Mesendoderm (in vitro differentiated cells): ENCODE data around the gene ZSWIM6.

Source experiments
- DNase-seq: peaks from one replicate; pipeline ENCODE4 v3.0.0; 2013
- H2AK5ac ChIP-seq: 2 replicates; pipeline ENCODE4 v1.6.1; 2013; ENCODE audit warnings: low read length, inconsistent platforms
- H2BK120ac ChIP-seq: 2 replicates; pipeline ENCODE4 v1.6.1; 2013; ENCODE audit warnings: low read depth, mild to moderate bottlenecking, low read length, moderate library complexity, mixed read lengths
- H2BK15ac ChIP-seq: replicated peaks from 2 replicates; pipeline ENCODE4 v1.6.1; 2013; ENCODE audit warnings: low read depth, mild to moderate bottlenecking, moderate library complexity
- H2BK5ac ChIP-seq: 2 replicates; pipeline ENCODE4 v1.6.1; 2013; ENCODE audit warnings: low read length, inconsistent platforms
- H3K18ac ChIP-seq: 2 replicates; pipeline ENCODE4 v1.6.1; 2013; ENCODE audit warnings: mild to moderate bottlenecking, low read length, mixed read lengths
- H3K23ac ChIP-seq: one replicate; pipeline ENCODE4 v1.6.1; 2013; ENCODE audit warnings: low read length
- H3K27ac ChIP-seq: 2 replicates; pipeline ENCODE4 v1.5.1; 2013; ENCODE audit warnings: low read depth, mild to moderate bottlenecking, inconsistent platforms, low read length, moderate library complexity
- H3K27me3 ChIP-seq: 2 replicates; pipeline ENCODE4 v1.6.1; 2013; ENCODE audit warnings: low read length, control low read depth, mild to moderate bottlenecking, inconsistent platforms; ENCODE audit not compliant: insufficient read depth, poor library complexity
- H3K36me3 ChIP-seq: 2 replicates; pipeline ENCODE4 v1.6.1; 2013; ENCODE audit warnings: low read length, inconsistent platforms; ENCODE audit not compliant: control insufficient read depth, insufficient read depth
- H3K4ac ChIP-seq: one replicate; pipeline ENCODE4 v1.6.1; 2013; ENCODE audit warnings: low read depth, mild to moderate bottlenecking, low read length, moderate library complexity
- H3K4me1 ChIP-seq: 2 replicates; pipeline ENCODE4 v1.6.1; 2013; ENCODE audit warnings: low read depth, low read length, inconsistent platforms; ENCODE audit not compliant: control insufficient read depth
- H3K4me2 ChIP-seq: 2 replicates; pipeline ENCODE4 v1.6.1; 2013; ENCODE audit warnings: low read length
- H3K4me3 ChIP-seq: 2 replicates; pipeline ENCODE4 v1.5.1; 2013; ENCODE audit warnings: mild to moderate bottlenecking, low read length
- H3K56ac ChIP-seq: one replicate; pipeline ENCODE4 v1.6.1; 2013; ENCODE audit warnings: low read length
- H3K79me1 ChIP-seq: 2 replicates; pipeline ENCODE4 v1.6.1; 2013; ENCODE audit warnings: low read length, inconsistent platforms
- H3K79me2 ChIP-seq: 2 replicates; pipeline ENCODE4 v1.6.1; 2013; ENCODE audit warnings: mild to moderate bottlenecking, low read length; ENCODE audit not compliant: control insufficient read depth, insufficient read depth
- H3K9ac ChIP-seq: 2 replicates; pipeline ENCODE4 v1.6.1; 2013; ENCODE audit warnings: low read length, inconsistent platforms
- H4K5ac ChIP-seq: one replicate; pipeline ENCODE4 v1.6.1; 2013; ENCODE audit warnings: low read length
- H4K8ac ChIP-seq: one replicate; pipeline ENCODE4 v1.6.1; 2013; ENCODE audit warnings: low read depth, mild to moderate bottlenecking, control low read depth, low read length, moderate library complexity
- WGBS: extraction: QIAGEN DNeasy Blood & Tissue Kit; methylation state at CpG from one replicate; pipeline ENCODE4 v1.1.7; 2013; ENCODE audit warnings: low lambda C conversion rate, missing lambda C conversion rate; ENCODE audit not compliant: insufficient coverage; ENCODE audit errors: extremely low coverage; 5-methylcytosine and 5-hydroxymethylcytosine counted together

The ZSWIM6 gene

GRCh38 chr5:61295365-61295764, 36.7 kb upstream of the ZSWIM6 start:
- no peak overlapping the region for H3K4me2 ChIP-seq
- no peaks in the 10 kb centered on the region for H3K79me2 ChIP-seq
- H3K23ac ChIP-seq, result no peak overlapping the region
- H2BK120ac ChIP-seq, result no peak overlapping the region
- WGBS, result no CpG with 5 or more reads among the region's 2 CpGs
- peaks cover 7% of the 10 kb centered on the region for H3K4me1 ChIP-seq
- H3K56ac ChIP-seq, result no peak overlapping the region
- DNase-seq, result no peak
- no peak overlapping the region for H3K9ac ChIP-seq
- H3K27ac ChIP-seq, result no peak overlapping the region
- H3K36me3 ChIP-seq, result no peaks in the 10 kb centered on the region
- no peak overlapping the region for H2AK5ac ChIP-seq
- H3K27me3 ChIP-seq, result no peaks in the 10 kb centered on the region
- H3K18ac ChIP-seq, result no peak overlapping the region
- no peak overlapping the region for H3K4ac ChIP-seq
- H2BK15ac ChIP-seq, result no peak overlapping the region
- H4K5ac ChIP-seq, result no peak overlapping the region
- no peak overlapping the region for H3K4me3 ChIP-seq
- H2BK5ac ChIP-seq, result no peak overlapping the region
- no peaks in the 10 kb centered on the region for H3K79me1 ChIP-seq
- H4K8ac ChIP-seq, result no peak overlapping the region

DNA sequence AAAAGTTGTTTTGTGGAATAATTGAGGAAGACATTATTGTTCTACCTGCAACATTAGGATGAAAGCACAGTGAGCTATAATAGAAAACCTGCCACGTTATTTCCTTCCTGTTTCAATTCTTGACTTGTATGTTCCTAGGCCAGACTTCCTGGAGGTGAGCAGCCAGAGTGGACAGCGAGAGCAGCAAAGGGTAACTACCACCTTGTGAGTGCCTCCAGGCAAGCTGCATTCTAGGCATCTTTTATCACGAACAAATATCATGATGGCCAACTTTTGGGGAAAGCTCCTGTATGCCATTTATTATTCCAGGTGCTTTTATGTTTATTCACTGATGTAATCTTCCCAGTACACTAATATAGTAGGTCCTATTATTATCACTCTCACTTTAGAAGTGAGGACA, 34.0 kb upstream of the ZSWIM6 start:
- Histone ChIP-seq H3K23ac (no peak overlapping the region), H3K4me2 (no peak overlapping the region), H2BK120ac (no peak overlapping the region), H3K56ac (no peak overlapping the region), H2BK15ac (no peak overlapping the region), H3K79me1 (no peaks in the 10 kb centered on the region), H3K4ac (no peak overlapping the region), H3K27ac (no peak overlapping the region), H4K5ac (no peak overlapping the region), H3K36me3 (no peaks in the 10 kb centered on the region), H3K4me1 (no peaks in the 10 kb centered on the region), H3K4me3 (no peak overlapping the region), H4K8ac (no peak overlapping the region), H2AK5ac (no peak overlapping the region), H3K18ac (no peak overlapping the region), H3K27me3 (no peaks in the 10 kb centered on the region), H2BK5ac (no peak overlapping the region), H3K79me2 (no peaks in the 10 kb centered on the region), H3K9ac (no peak overlapping the region)
- DNase-seq, result no peak
- WGBS, result no CpG with 5 or more reads among the region's 3 CpGs

- H4K8ac ChIP-seq, result no peak overlapping the region
These were observed 33.5 kb upstream of the ZSWIM6 start for GRCh38 chr5:61298580-61298979.

GRCh38 chr5:61299261-61299681, 32.8 kb upstream of the ZSWIM6 start:
- H2BK15ac ChIP-seq, result no peak overlapping the region
- no peak overlapping the region for H3K23ac ChIP-seq
- no peak overlapping the region for H2BK120ac ChIP-seq
- DNase-seq, result no peak
- no peak overlapping the region for H3K4me3 ChIP-seq
- H2BK5ac ChIP-seq, result no peak overlapping the region
- H3K36me3 ChIP-seq, result no peaks in the 10 kb centered on the region
- no peak overlapping the region for H4K5ac ChIP-seq
- H3K4ac ChIP-seq, result no peak overlapping the region
- WGBS, result no CpG with 5 or more reads among the region's 5 CpGs
- H3K79me2 ChIP-seq, result no peaks in the 10 kb centered on the region
- H3K18ac ChIP-seq, result no peak overlapping the region
- no peak overlapping the region for H2AK5ac ChIP-seq
- H3K9ac ChIP-seq, result no peak overlapping the region
- H3K27me3 ChIP-seq, result no peaks in the 10 kb centered on the region
- H3K56ac ChIP-seq, result no peak overlapping the region
- H3K79me1 ChIP-seq, result no peaks in the 10 kb centered on the region
- no peaks in the 10 kb centered on the region for H3K4me1 ChIP-seq
- H3K27ac ChIP-seq, result no peak overlapping the region
- no peak overlapping the region for H3K4me2 ChIP-seq
- H4K8ac ChIP-seq, result no peak overlapping the region

More at GRCh38 chr5:61298580-61298979, 33.5 kb upstream of the ZSWIM6 start:
- no peak overlapping the region for H2BK15ac ChIP-seq
- no peak overlapping the region for H3K23ac ChIP-seq
- no peaks in the 10 kb centered on the region for H3K79me2 ChIP-seq
- H3K18ac ChIP-seq, result no peak overlapping the region
- no peak overlapping the region for H2BK120ac ChIP-seq
- no peak overlapping the region for H3K4me2 ChIP-seq
- H3K4me3 ChIP-seq, result no peak overlapping the region
- no peak overlapping the region for H3K4ac ChIP-seq
- H3K9ac ChIP-seq, result no peak overlapping the region
- no peak for DNase-seq
- H3K27ac ChIP-seq, result no peak overlapping the region
- H3K27me3 ChIP-seq, result no peaks in the 10 kb centered on the region
- no peak overlapping the region for H4K5ac ChIP-seq
- H3K79me1 ChIP-seq, result no peaks in the 10 kb centered on the region
- no CpG with 5 or more reads among the region's 6 CpGs for WGBS
- H3K56ac ChIP-seq, result no peak overlapping the region
- H3K36me3 ChIP-seq, result no peaks in the 10 kb centered on the region
- no peak overlapping the region for H2BK5ac ChIP-seq
- H3K4me1 ChIP-seq, result no peaks in the 10 kb centered on the region
- no peak overlapping the region for H2AK5ac ChIP-seq

DNA sequence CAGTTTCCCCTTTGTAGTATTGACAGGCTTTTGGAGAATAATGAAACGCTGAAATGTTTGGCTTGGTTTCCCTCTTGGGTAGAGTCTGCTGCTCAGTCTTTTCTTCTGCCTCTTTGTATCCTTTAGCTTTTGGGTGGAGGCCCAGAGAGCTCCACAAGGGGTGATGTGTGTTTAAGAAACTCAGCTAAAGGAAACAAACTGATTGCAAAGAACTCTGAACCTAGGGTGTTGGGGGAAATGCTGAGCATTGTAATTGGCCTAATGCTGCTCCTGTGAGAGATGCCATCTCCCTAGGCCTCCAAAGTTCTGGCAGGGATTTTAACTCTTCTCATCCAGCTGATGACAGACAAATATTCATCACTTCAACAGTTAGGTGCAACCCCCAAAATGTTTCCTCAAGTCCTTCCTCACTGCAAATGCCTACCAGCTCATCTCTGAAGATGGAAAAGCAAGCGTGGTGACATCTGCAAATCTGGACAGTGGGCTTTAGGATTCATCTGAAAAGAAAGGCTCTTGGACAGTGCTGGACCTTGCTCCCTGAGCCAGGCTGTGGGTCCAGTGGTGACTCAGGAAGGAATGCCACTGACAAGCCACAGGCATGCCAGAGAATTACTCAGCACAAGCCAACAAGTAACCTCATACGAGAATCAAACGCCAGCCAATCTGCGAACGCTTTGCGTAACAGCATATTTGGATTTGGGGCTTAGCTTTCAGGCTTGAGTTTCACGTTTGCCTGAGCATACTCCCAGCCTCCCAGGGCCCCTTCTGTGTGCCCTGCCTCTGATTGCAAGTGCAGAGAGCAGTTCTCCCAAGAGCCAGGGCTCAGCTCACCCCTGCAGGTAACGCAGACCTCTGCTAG, 30.5 kb upstream of the ZSWIM6 start:
- no peak overlapping the region for H3K4ac ChIP-seq
- no peak overlapping the region for H3K4me3 ChIP-seq
- peaks cover under 1% of the 10 kb centered on the region for H3K4me1 ChIP-seq
- no peak overlapping the region for H2BK15ac ChIP-seq
- H3K18ac ChIP-seq, result peak overlapping the region; percentile 8
- no peak overlapping the region for H3K56ac ChIP-seq
- H2BK5ac ChIP-seq, result no peak overlapping the region
- no peaks in the 10 kb centered on the region for H3K27me3 ChIP-seq
- no peak overlapping the region for H4K8ac ChIP-seq
- no peak overlapping the region for H3K27ac ChIP-seq
- no peaks in the 10 kb centered on the region for H3K79me2 ChIP-seq
- H3K23ac ChIP-seq, result no peak overlapping the region
- no peak overlapping the region for H4K5ac ChIP-seq
- no peaks in the 10 kb centered on the region for H3K36me3 ChIP-seq
- H3K9ac ChIP-seq, result no peak overlapping the region
- no CpG with 5 or more reads among the region's 9 CpGs for WGBS
- H3K4me2 ChIP-seq, result no peak overlapping the region
- no peak overlapping the region for H2AK5ac ChIP-seq
- DNase-seq, result peak; percentile 90
- no peak overlapping the region for H2BK120ac ChIP-seq
- H3K79me1 ChIP-seq, result no peaks in the 10 kb centered on the region

GRCh38 chr5:61302200-61302563, 29.9 kb upstream of the ZSWIM6 start:
- no peak overlapping the region for H3K23ac ChIP-seq
- no peak overlapping the region for H3K9ac ChIP-seq
- H2AK5ac ChIP-seq, result no peak overlapping the region
- DNase-seq, result no peak
- peaks cover 4% of the 10 kb centered on the region for H3K4me1 ChIP-seq
- no peaks in the 10 kb centered on the region for H3K36me3 ChIP-seq
- H3K56ac ChIP-seq, result no peak overlapping the region
- no peak overlapping the region for H3K27ac ChIP-seq
- no peak overlapping the region for H4K5ac ChIP-seq
- no peaks in the 10 kb centered on the region for H3K79me2 ChIP-seq
- H4K8ac ChIP-seq, result no peak overlapping the region
- H3K4me2 ChIP-seq, result no peak overlapping the region
- no peaks in the 10 kb centered on the region for H3K27me3 ChIP-seq
- no CpG with 5 or more reads among the region's 4 CpGs for WGBS
- H3K79me1 ChIP-seq, result no peaks in the 10 kb centered on the region
- H3K4me3 ChIP-seq, result no peak overlapping the region
- H2BK120ac ChIP-seq, result no peak overlapping the region
- no peak overlapping the region for H2BK5ac ChIP-seq
- no peak overlapping the region for H3K4ac ChIP-seq
- no peak overlapping the region for H3K18ac ChIP-seq
- H2BK15ac ChIP-seq, result no peak overlapping the region
